HepG2 (cell line): ENCODE results near the gene HOXD3. TPM values are rescaled to one million over a fixed set of nuclear protein-coding genes. Genes with fewer than 3 reads are reported as not detected.

Experiments used
- ATAC-seq: fragments of 200-7000 bp; cut with Tn5 transposase; 3 replicates; pipeline ENCODE4 v1.9.1; 2020; ENCODE audit warnings: mild to moderate bottlenecking, moderate library complexity
- BruUV-seq: library from RNA; stranded (reverse); fragments of 400-500 nt; replicated peaks from 2 replicates; lab custom pipeline; 2021; lab: Mats Ljungman, UMichigan
- CTCF ChIA-PET: fragments of 300-600 bp; formaldehyde crosslinking; extraction: SDS; loops from one replicate; lab custom pipeline; 2021; ENCODE audit warnings: low total read pairs, inconsistent platforms, low intra/inter-chr PET ratio; lab: Yijun Ruan, JAX
- POLR2A ChIA-PET: fragments of 350-600 bp; sonication (Branson Sonifier 250); formaldehyde crosslinking; loops from one replicate; lab custom pipeline; 2020; ENCODE audit warnings: antibody characterized with exemption, inconsistent platforms; lab: Yijun Ruan, JAX
- DNase-seq: peaks from one replicate; pipeline ENCODE4 v3.0.0-alpha.2; 2015; ENCODE audit warnings: low spot score
- FAIRE-seq: peaks from 3 replicates; lab custom pipeline; 2011; peaks lifted over from hg19 to GRCh38; lab: Jason Lieb, UNC
- H2AFZ ChIP-seq: one replicate; pipeline ENCODE4 v1.6.1; 2011; ENCODE audit warnings: low read length, inconsistent platforms
- H3K27ac ChIP-seq: fragments of 300-600 bp; 3 replicates; pipeline ENCODE4 v1.8.0; 2011; ENCODE audit warnings: mixed run types, mild to moderate bottlenecking, mixed read lengths, low read length, inconsistent platforms; ENCODE audit not compliant: insufficient read depth; ENCODE audit errors: extremely low read length
- H3K27me3 ChIP-seq, 2 experiments: fragments of 200-600 bp in 1 of 2; 2 replicates in 1 of 2; 3 replicates in 1 of 2; pipeline versions ENCODE4 v1.6.0 to v1.8.0; 2011; ENCODE audit warnings: low read length in 2 of 2, mild to moderate bottlenecking in 2 of 2, moderate library complexity in 2 of 2, inconsistent platforms in 1 of 2; ENCODE audit not compliant: insufficient read depth in 2 of 2, control insufficient read depth in 1 of 2
- H3K36me3 ChIP-seq, 2 experiments: fragments of 200-600 bp in 1 of 2; replicated peaks in 1 of 2; 2 replicates in 1 of 2; 3 replicates in 1 of 2; pipeline versions ENCODE4 v1.5.1 to v1.8.0; 2011; ENCODE audit warnings: low read length in 2 of 2, inconsistent platforms in 1 of 2; ENCODE audit not compliant: insufficient read depth in 2 of 2, control insufficient read depth in 1 of 2
- H3K4me1 ChIP-seq: 2 replicates; pipeline ENCODE4 v1.5.1; 2012; ENCODE audit warnings: low read length, inconsistent platforms; ENCODE audit not compliant: insufficient read depth
- H3K4me2 ChIP-seq: 2 replicates; pipeline ENCODE4 v1.6.0; 2011; ENCODE audit warnings: low read depth, low read length, inconsistent platforms
- H3K4me3 ChIP-seq, 3 experiments: fragments of 200-600 bp in 1 of 3; sonication (generic), shearing (Covaris generic) in 1 of 3; replicated peaks in 1 of 3; 2 replicates each; pipeline ENCODE4 v1.5.1; 2011 to 2016; ENCODE audit warnings: low read length in 3 of 3, inconsistent platforms in 2 of 3, low read depth in 2 of 3, mild to moderate bottlenecking in 2 of 3, control low read depth in 1 of 3, mixed read lengths in 1 of 3; ENCODE audit not compliant: insufficient read depth in 1 of 3
- H3K79me2 ChIP-seq: one replicate; pipeline ENCODE4 v1.6.1; 2011; ENCODE audit warnings: low read length, inconsistent platforms; ENCODE audit not compliant: insufficient read depth
- H3K9ac ChIP-seq: 2 replicates; pipeline ENCODE4 v1.6.0; 2011; ENCODE audit warnings: mild to moderate bottlenecking, low read depth, low read length, inconsistent platforms; ENCODE audit not compliant: insufficient read depth
- H3K9me3 ChIP-seq: 2 replicates; pipeline ENCODE4 v1.5.1; 2012; ENCODE audit warnings: mild to moderate bottlenecking, low read length
- H4K20me1 ChIP-seq: 2 replicates; pipeline ENCODE4 v1.6.0; 2011; ENCODE audit warnings: inconsistent platforms, mild to moderate bottlenecking, low read length, moderate library complexity; ENCODE audit not compliant: insufficient read depth
- ESRRA ChIP-seq: sonication (generic); formaldehyde crosslinking; IDR thresholded peaks from 2 replicates; pipeline ENCODE4 v1.5.1; 2020; ENCODE audit warnings: mild to moderate bottlenecking, low read depth, missing genetic modification reagents
- RBAK ChIP-seq: sonication (generic); formaldehyde crosslinking; IDR thresholded peaks from 2 replicates; pipeline ENCODE4 v1.5.1; 2020; ENCODE audit warnings: mild to moderate bottlenecking, missing genetic modification reagents
- SP2 ChIP-seq: sonication (generic); formaldehyde crosslinking; IDR thresholded peaks from 2 replicates; pipeline ENCODE4 v1.5.1; 2020; ENCODE audit warnings: mild to moderate bottlenecking, missing genetic modification reagents
- ZBTB39 ChIP-seq: sonication (generic); formaldehyde crosslinking; IDR thresholded peaks from 2 replicates; pipeline ENCODE4 v1.5.0; 2020; ENCODE audit warnings: missing genetic modification reagents
- ZBTB44 ChIP-seq: sonication (generic); formaldehyde crosslinking; IDR thresholded peaks from 2 replicates; pipeline ENCODE4 v1.4.0; 2020; ENCODE audit warnings: missing genetic modification reagents
- ZNF451 ChIP-seq: sonication (generic); formaldehyde crosslinking; IDR thresholded peaks from 2 replicates; pipeline ENCODE4 v1.5.0; 2020; ENCODE audit warnings: mild to moderate bottlenecking, missing genetic modification reagents
- ZNF580 ChIP-seq: IDR thresholded peaks from 2 replicates; pipeline ENCODE4 v1.6.1; 2016; ENCODE audit warnings: low read depth, borderline replicate concordance
- WGBS: methylation state at CpG from one replicate; pipeline ENCODE4 v1.1.6; 2017; ENCODE audit warnings: low lambda C conversion rate; 5-methylcytosine and 5-hydroxymethylcytosine counted together
- in situ Hi-C: cut with HindIII; loops from 2 replicates; pipeline ENCODE4 v1.10.0; 2017; ENCODE audit warnings: low pct_unique_long_range_greater_than_20kb; ENCODE audit not compliant: extremely low pct_ligation_motif_present
- intact Hi-C: fragments of 100-400 bp; cut with micrococcal nuclease; formaldehyde crosslinking; loops from one replicate; pipeline ENCODE4 v1.10.0; 2022; ENCODE audit not compliant: unreplicated experiment
- microRNA counts: library from miRNA; unstranded; fragments of <30 nt; microRNA quantifications from one replicate; lab custom pipeline; 2015
- microRNA-seq: library from miRNA; unstranded; fragments of <30 nt; microRNA quantifications from one replicate; pipeline ENCODE4, GENCODE V29; 2020
- polyA plus RNA-seq, 8 experiments: library from polyadenylated mRNA; depleted of rRNA in 3 of 8; stranded (reverse) in 7 of 8; unstranded in 1 of 8; fragments of >200 nt; fragmentation: Illumina TruSeq in 4 of 8; extraction: Trizol in 4 of 8; gene quantifications; 2 replicates each; pipeline versions ENCODE4 v1.2.1 to v1.2.3, GENCODE V29; 2011 to 2016; ENCODE audit warnings: low read depth in 4 of 8, missing spikeins in 1 of 8, mixed read lengths in 1 of 8; ENCODE audit not compliant: insufficient read depth in 1 of 8
- small RNA-seq, 3 experiments: library from RNA; depleted of rRNA; stranded (forward); fragments of <200 nt; gene quantifications; one replicate each; pipeline ENCODE3, GENCODE V24; 2012; ENCODE audit warnings: low read depth in 2 of 3, low replicate concordance in 1 of 3; ENCODE audit not compliant: insufficient read length in 3 of 3, insufficient read depth in 2 of 3
- total RNA-seq, 5 experiments: library from RNA; depleted of rRNA; stranded (reverse); fragments of >200 nt; fragmentation: Illumina TruSeq; extraction: Trizol; gene quantifications; 2 replicates each; pipeline ENCODE4 v1.2.3, GENCODE V29; 2016; ENCODE audit warnings: low read depth in 1 of 5
- TF ChIP-seq, protein P1 (sequence below): IDR thresholded peaks from 2 replicates; pipeline ENCODE4 v1.6.1; 2016; ENCODE audit warnings: low read depth

HOXD3 gene
- total and polyA plus RNA-seq, 2 of the 13 experiments (the other 11 are each of a cell fraction or from before 2014, with no cell fraction given), result 0.05 to 0.09 TPM

DNA sequence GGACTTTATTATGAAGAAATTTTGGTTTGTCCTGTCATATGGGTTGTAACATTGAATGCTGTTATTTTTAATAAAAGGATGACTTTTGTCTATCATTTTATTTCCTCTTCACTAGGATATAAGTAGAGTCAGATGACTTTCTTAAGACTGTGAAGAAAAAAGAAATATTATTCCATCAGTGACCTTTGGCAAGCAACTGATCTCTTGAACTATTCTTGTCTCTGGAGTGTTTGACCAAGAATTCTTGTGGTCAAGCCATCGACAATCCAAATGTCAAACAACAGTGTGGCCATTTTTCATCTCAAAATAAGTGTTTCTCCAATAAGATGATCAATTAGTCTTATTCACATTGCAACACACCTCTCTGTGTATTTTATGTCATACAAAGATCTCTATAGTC is 56.3 kb downstream of the HOXD3 start:
- Histone ChIP-seq H3K9ac (no peak overlapping the region), H3K4me1 (no peaks in the 10 kb centered on the region), H4K20me1 (no peaks in the 10 kb centered on the region), H3K36me3 (no peaks in the 10 kb centered on the region), H3K79me2 (no peaks in the 10 kb centered on the region), H3K4me2 (no peak overlapping the region), H3K27me3 (peaks cover 0 to 30% of the 10 kb centered on the region in 2 experiments; a peak in 3 of 5 replicates), H3K9me3 (no peaks in the 10 kb centered on the region), H3K27ac (no peak overlapping the region), H3K4me3 (no peak overlapping the region), H2AFZ (no peak overlapping the region)
- intact Hi-C loops, result no loop called here
- POLR2A ChIA-PET, result no interaction called here
- in situ Hi-C loops, result no loop called here
- TF ChIP-seq ESRRA (CRISPR knock-in tag), result no peak
- no peak for TF ChIP-seq RBAK (CRISPR knock-in tag)
- no peak for TF ChIP-seq ZNF451
- TF ChIP-seq, protein P1, sequence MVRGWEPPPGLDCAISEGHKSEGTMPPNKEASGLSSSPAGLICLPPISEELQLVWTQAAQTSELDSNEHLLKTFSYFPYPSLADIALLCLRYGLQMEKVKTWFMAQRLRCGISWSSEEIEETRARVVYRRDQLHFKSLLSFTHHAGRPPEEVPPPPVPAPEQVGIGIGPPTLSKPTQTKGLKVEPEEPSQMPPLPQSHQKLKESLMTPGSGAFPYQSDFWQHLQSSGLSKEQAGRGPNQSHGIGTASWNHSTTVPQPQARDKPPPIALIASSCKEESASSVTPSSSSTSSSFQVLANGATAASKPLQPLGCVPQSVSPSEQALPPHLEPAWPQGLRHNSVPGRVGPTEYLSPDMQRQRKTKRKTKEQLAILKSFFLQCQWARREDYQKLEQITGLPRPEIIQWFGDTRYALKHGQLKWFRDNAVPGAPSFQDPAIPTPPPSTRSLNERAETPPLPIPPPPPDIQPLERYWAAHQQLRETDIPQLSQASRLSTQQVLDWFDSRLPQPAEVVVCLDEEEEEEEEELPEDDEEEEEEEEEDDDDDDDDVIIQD (CRISPR knock-in tag), result no peak
- no peak for TF ChIP-seq ZNF580 (CRISPR knock-in tag)
- TF ChIP-seq ZBTB39, result no peak
- TF ChIP-seq SP2, result no peak
- no peak for TF ChIP-seq ZBTB44 (CRISPR knock-in tag)
- 0% methylated on average over 1 of the region's 1 CpG for WGBS
- CTCF ChIA-PET, result no interaction called here
- DNase-seq (no peak), ATAC-seq (no peak), FAIRE-seq (no peak)
- BruUV-seq, result no TSS peak

MicroRNAs within 50 kb of the gene (microRNA counts, 767-probe panel; counts per million panel counts)
- microRNA hsa-miR-10b-5p (lab: Ali Mortazavi, UCI), result not detected

Small RNA genes within 50 kb of the gene (microRNA-seq; reads per million reads assigned to microRNA genes)
- 52.9 reads per million, percentile 68 among the genes with 10 or more reads in this experiment for gene MIR10B

Small RNA genes within 50 kb of the gene (small RNA-seq; reads per million reads assigned to genes)
- gene MIR10B, result 0.20 to 12.6 (median 1.3) reads per million in 3 experiments

Other genes with a start within 250 kb of the HOXD3 start
- gene LNPK, start 155.0 kb upstream of the HOXD3 start, total RNA-seq (2016; rRNA removed; fragmentation: Illumina TruSeq; extraction: Trizol), result 25.4 and 30.1 TPM in 2 replicates
- 20.6 and 26.1 TPM in 2 replicates for gene LNPK, start 155.0 kb upstream of the HOXD3 start, polyA plus RNA-seq (2011; rRNA removed)
- not detected in 2 replicates for gene EVX2, start 73.3 kb upstream of the HOXD3 start, total RNA-seq (2016; rRNA removed; fragmentation: Illumina TruSeq; extraction: Trizol)
- not detected in 2 replicates for gene EVX2, start 73.3 kb upstream of the HOXD3 start, polyA plus RNA-seq (2011; rRNA removed)
- gene HOXD13, start 64.6 kb upstream of the HOXD3 start, total RNA-seq (2016; rRNA removed; fragmentation: Illumina TruSeq; extraction: Trizol), result not detected in 2 replicates
- gene HOXD13, start 64.6 kb upstream of the HOXD3 start, polyA plus RNA-seq (2011; rRNA removed), result not detected in 2 replicates
- not detected in 2 replicates for gene HOXD12, start 57.5 kb upstream of the HOXD3 start, total RNA-seq (2016; rRNA removed; fragmentation: Illumina TruSeq; extraction: Trizol)
- not detected in 2 replicates for gene HOXD12, start 57.5 kb upstream of the HOXD3 start, polyA plus RNA-seq (2011; rRNA removed)
- gene HOXD11, start 50.0 kb upstream of the HOXD3 start, total RNA-seq (2016; rRNA removed; fragmentation: Illumina TruSeq; extraction: Trizol), result not detected in 2 replicates
- not detected in 2 replicates for gene HOXD11, start 50.0 kb upstream of the HOXD3 start, polyA plus RNA-seq (2011; rRNA removed)
- gene HOXD10, start 40.5 kb upstream of the HOXD3 start, total RNA-seq (2016; rRNA removed; fragmentation: Illumina TruSeq; extraction: Trizol), result not detected in 2 replicates
- not detected in 2 replicates for gene HOXD10, start 40.5 kb upstream of the HOXD3 start, polyA plus RNA-seq (2011; rRNA removed)
- not detected in 2 replicates for gene HOXD9, start 34.6 kb upstream of the HOXD3 start, total RNA-seq (2016; rRNA removed; fragmentation: Illumina TruSeq; extraction: Trizol)
- not detected in 2 replicates for gene HOXD9, start 34.6 kb upstream of the HOXD3 start, polyA plus RNA-seq (2011; rRNA removed)
- not detected in 2 replicates for gene HOXD8, start 27.6 kb upstream of the HOXD3 start, total RNA-seq (2016; rRNA removed; fragmentation: Illumina TruSeq; extraction: Trizol)
- gene HOXD8, start 27.6 kb upstream of the HOXD3 start, polyA plus RNA-seq (2011; rRNA removed), result not detected in 2 replicates
- 0.31 TPM in 1 of 2 replicates, not detected in the other for gene HOXD4, start 5.8 kb upstream of the HOXD3 start, total RNA-seq (2016; rRNA removed; fragmentation: Illumina TruSeq; extraction: Trizol)
- gene HOXD4, start 5.8 kb upstream of the HOXD3 start, polyA plus RNA-seq (2011; rRNA removed), result not detected in 2 replicates
- gene HOXD1, start 31.4 kb downstream of the HOXD3 start, total RNA-seq (2016; rRNA removed; fragmentation: Illumina TruSeq; extraction: Trizol), result 10.0 and 10.4 TPM in 2 replicates
- gene HOXD1, start 31.4 kb downstream of the HOXD3 start, polyA plus RNA-seq (2011; rRNA removed), result 11.4 and 22.3 TPM in 2 replicates
- 75.7 and 96.1 TPM in 2 replicates for gene MTX2, start 112.1 kb downstream of the HOXD3 start, total RNA-seq (2016; rRNA removed; fragmentation: Illumina TruSeq; extraction: Trizol)
- gene MTX2, start 112.1 kb downstream of the HOXD3 start, polyA plus RNA-seq (2011; rRNA removed), result 41.7 and 58.1 TPM in 2 replicates